Neural crest cell (in vitro differentiated cells): ENCODE data around the gene NAT8L. TPM values are rescaled to one million over a fixed set of nuclear protein-coding genes. Genes with fewer than 3 reads are reported as not detected.
A peak's percentile ranks its signal among the peaks of the same experiment; 100 is the strongest.

Experiments used
- DNase-seq: peaks from one replicate; pipeline ENCODE4 v3.0.0; 2021; ENCODE audit warnings: low read depth, mixed read lengths, low spot score
- H3K27ac Mint-ChIP-seq: one replicate; pipeline ENCODE4 v1.8.0; 2021; ENCODE audit warnings: mild to moderate bottlenecking, mixed read lengths; ENCODE audit not compliant: unreplicated experiment
- H3K27me3 Mint-ChIP-seq: 2 replicates; pipeline ENCODE4 v1.8.0; 2021; ENCODE audit warnings: low read depth, mild to moderate bottlenecking, mixed read lengths
- H3K36me3 Mint-ChIP-seq: 2 replicates; pipeline ENCODE4 v1.8.0; 2021; ENCODE audit warnings: low read depth, mild to moderate bottlenecking, mixed read lengths
- H3K4me1 Mint-ChIP-seq: 2 replicates; pipeline ENCODE4 v1.8.0; 2021; ENCODE audit warnings: mixed read lengths
- H3K4me3 Mint-ChIP-seq: one replicate; pipeline ENCODE4 v1.8.0; 2021; ENCODE audit warnings: mild to moderate bottlenecking, mixed read lengths
- H3K9me3 Mint-ChIP-seq: 2 replicates; pipeline ENCODE4 v1.8.0; 2021; ENCODE audit warnings: mixed read lengths
- total RNA-seq: library from RNA; stranded (reverse); gene quantifications from 2 replicates; pipeline ENCODE4 v1.2.1, GENCODE V29; 2021
- TF ChIP-seq, protein P1 (sequence below): fragments of 200-600 bp; sonication (generic); conservative IDR thresholded peaks from 2 replicates; pipeline ENCODE4 v1.5.0; 2021; ENCODE audit warnings: antibody characterized with exemption, mild to moderate bottlenecking

The NAT8L gene
- total RNA-seq, 1 donor from 2014 or later: 19.5 TPM

DNA sequence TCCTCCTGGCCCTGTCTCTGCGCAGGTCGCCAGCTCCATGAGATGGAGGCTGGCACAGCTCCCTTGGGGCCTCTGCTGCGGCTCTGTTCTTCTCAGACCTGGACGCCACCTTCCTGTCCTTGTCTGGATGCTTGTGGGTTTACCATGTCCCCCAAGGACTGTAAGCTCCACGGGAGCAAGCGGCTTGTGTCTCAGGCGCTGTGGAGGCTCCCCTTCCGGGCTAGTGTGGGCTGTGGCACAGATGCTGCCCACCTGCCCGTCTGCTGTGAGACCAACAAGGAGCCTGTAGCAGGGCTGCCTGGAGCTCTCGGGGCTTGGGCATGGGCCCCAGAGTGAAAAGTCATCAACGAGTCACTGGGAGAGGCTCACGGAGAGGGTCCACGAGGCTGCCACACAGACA, 25.2 kb downstream of the NAT8L start:
- DNase-seq: no peak
- Mint-ChIP-seq H3K4me1 (peaks cover 11% of the 10 kb centered on the region), H3K27ac (no peak overlapping the region), H3K4me3 (no peak overlapping the region), H3K9me3 (peaks cover 3% of the 10 kb centered on the region), H3K27me3 (no peaks in the 10 kb centered on the region), H3K36me3 (no peaks in the 10 kb centered on the region)
- TF ChIP-seq, protein P1, sequence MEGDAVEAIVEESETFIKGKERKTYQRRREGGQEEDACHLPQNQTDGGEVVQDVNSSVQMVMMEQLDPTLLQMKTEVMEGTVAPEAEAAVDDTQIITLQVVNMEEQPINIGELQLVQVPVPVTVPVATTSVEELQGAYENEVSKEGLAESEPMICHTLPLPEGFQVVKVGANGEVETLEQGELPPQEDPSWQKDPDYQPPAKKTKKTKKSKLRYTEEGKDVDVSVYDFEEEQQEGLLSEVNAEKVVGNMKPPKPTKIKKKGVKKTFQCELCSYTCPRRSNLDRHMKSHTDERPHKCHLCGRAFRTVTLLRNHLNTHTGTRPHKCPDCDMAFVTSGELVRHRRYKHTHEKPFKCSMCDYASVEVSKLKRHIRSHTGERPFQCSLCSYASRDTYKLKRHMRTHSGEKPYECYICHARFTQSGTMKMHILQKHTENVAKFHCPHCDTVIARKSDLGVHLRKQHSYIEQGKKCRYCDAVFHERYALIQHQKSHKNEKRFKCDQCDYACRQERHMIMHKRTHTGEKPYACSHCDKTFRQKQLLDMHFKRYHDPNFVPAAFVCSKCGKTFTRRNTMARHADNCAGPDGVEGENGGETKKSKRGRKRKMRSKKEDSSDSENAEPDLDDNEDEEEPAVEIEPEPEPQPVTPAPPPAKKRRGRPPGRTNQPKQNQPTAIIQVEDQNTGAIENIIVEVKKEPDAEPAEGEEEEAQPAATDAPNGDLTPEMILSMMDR: no peak

DNA sequence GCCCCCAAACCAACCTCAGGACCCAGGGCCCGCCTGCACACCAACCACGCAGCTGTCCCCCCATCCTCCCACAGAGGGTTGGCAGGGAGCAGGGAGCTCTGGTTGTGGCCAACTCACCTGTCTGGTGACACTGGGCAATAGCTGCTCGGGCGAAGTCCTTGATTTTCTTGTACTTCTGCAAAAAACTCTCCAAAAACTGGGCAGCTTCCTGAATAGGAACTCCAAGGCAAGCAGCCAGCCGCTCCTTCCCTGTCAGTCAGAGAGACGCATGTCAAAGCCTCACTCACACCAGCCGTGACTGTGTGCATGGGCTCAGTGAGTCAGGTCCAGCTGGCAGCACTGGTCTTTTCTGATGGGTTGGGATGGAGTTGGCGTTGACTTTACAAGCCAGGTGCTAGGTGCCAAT, 26.4 kb downstream of the NAT8L start:
- no peak overlapping the region for H3K4me3 Mint-ChIP-seq
- peak; percentile 0 for DNase-seq
- H3K27me3 Mint-ChIP-seq: no peaks in the 10 kb centered on the region
- peaks cover 19% of the 10 kb centered on the region for H3K4me1 Mint-ChIP-seq
- H3K36me3 Mint-ChIP-seq: no peaks in the 10 kb centered on the region
- no peak overlapping the region for H3K27ac Mint-ChIP-seq
- TF ChIP-seq, protein P1: no peak
- H3K9me3 Mint-ChIP-seq: peaks cover 3% of the 10 kb centered on the region

DNA sequence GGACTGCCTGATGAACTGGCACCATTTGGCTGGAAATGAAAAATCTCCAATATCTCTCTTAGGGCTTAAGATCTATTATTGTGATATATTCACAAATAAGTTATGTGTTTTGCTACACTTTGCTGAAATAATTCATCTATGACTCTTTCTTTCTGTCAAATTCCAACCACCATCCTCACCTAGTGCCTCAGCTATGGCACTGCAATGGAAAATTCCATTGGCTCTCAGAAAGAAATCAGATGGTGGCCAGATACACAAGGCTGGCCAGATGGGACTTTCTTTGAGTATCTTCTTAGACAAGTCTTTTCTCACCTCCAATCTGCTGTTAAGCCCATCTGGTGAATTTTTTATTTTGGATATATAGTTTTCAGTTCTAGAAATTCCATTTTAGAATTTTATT, 28.0 kb downstream of the NAT8L start:
- Mint-ChIP-seq H3K36me3 (no peaks in the 10 kb centered on the region), H3K27ac (no peak overlapping the region), H3K4me3 (no peak overlapping the region), H3K9me3 (peaks cover 3% of the 10 kb centered on the region), H3K4me1 (peaks cover 35% of the 10 kb centered on the region), H3K27me3 (no peaks in the 10 kb centered on the region)
- no peak for DNase-seq
- TF ChIP-seq, protein P1: no peak

DNA sequence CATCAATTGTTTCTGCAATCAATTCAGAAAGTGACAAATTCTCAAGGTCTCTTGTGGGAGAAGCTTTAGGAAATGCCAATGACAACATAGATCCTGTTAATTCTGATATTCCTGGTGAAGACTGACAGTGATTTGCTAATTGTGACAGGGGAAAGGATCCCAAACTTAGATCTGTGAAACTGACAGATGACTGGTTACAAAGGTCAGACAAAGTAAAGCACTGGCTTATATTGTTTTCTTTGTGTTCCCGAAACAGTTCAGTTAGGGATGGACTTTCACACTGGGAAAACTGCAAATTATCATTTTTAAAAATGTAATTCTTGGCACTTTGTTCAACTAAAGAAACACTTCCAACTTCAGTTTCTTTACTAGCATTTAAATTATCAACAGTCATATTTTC, 30.1 kb downstream of the NAT8L start:
- TF ChIP-seq, protein P1: no peak
- DNase-seq: no peak
- Mint-ChIP-seq H3K9me3 (peaks cover 3% of the 10 kb centered on the region), H3K4me3 (no peak overlapping the region), H3K27ac (no peak overlapping the region), H3K27me3 (no peaks in the 10 kb centered on the region), H3K4me1 (peaks cover 47% of the 10 kb centered on the region), H3K36me3 (no peaks in the 10 kb centered on the region)

- Mint-ChIP-seq H3K9me3 (peaks cover 3% of the 10 kb centered on the region), H3K27me3 (no peaks in the 10 kb centered on the region), H3K27ac (no peak overlapping the region), H3K4me3 (no peak overlapping the region), H3K4me1 (peaks cover 53% of the 10 kb centered on the region), H3K36me3 (no peaks in the 10 kb centered on the region)
- no peak for DNase-seq
- TF ChIP-seq, protein P1: no peak
Measured at GRCh38 chr4:2090642-2091041, 31.5 kb downstream of the NAT8L start.
